GM12873 (cell line): ENCODE measurements around the gene SIDT1.

Source experiments
- CTCF ChIP-seq: IDR thresholded peaks from 2 replicates; pipeline ENCODE4 v1.5.1; 2012; ENCODE audit warnings: low read depth, mild to moderate bottlenecking, moderate library complexity, low read length, control low read depth; ENCODE audit not compliant: insufficient read depth; ENCODE audit errors: missing control alignments

The SIDT1 gene

GRCh38 chr3:113571360-113571759 lies 39.0 kb downstream of the SIDT1 start:
- TF ChIP-seq CTCF, result no peak

- TF ChIP-seq CTCF, result no peak
These were observed 41.4 kb downstream of the SIDT1 start for GRCh38 chr3:113573728-113574127.

- TF ChIP-seq CTCF, result no peak
These were observed 41.9 kb downstream of the SIDT1 start for GRCh38 chr3:113574213-113574612.

GRCh38 chr3:113575206-113575605 lies 42.9 kb downstream of the SIDT1 start:
- TF ChIP-seq CTCF, result no peak

GRCh38 chr3:113585228-113585627 lies 52.9 kb downstream of the SIDT1 start:
- no peak for TF ChIP-seq CTCF

GRCh38 chr3:113585720-113586119 lies 53.4 kb downstream of the SIDT1 start:
- no peak for TF ChIP-seq CTCF

- no peak for TF ChIP-seq CTCF
These were observed 56.5 kb downstream of the SIDT1 start for GRCh38 chr3:113588806-113589205.
